ENCODE measurements around the gene CD48.

Gene CD48

DNA sequence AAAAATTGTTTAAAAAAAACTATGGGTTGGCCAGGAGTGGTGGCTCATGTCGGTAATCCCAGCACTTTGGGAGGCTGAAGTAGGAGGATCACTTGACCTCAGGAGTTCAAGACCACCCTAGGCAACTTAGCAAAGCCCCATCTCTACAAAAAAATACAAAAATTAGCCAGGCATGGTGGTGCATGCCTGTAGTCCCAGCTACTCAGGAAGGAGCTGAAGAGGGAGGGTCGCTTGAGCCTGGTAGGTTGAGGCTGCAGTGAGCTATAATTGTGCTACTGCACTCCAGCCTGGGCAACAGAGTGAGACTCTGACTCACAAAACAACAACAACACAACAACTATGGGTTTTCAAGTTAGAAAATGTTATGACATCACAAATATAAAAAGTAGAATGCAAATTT, 43.8 kb upstream of the CD48 start:
- no peaks in the 10 kb centered on the region for H3K9me3 ChIP-seq (ENCODE audit: insufficient read depth, low read depth, low read length)
- H4K20me1 ChIP-seq (ENCODE audit: insufficient read depth, low read length, poor library complexity, severe bottlenecking), result no peaks in the 10 kb centered on the region
- no peaks in the 10 kb centered on the region for H3F3A ChIP-seq (ENCODE audit: low read depth)
- no peaks in the 10 kb centered on the region for H3K79me2 ChIP-seq (ENCODE audit: insufficient read depth, low read length)
- H3K9me2 ChIP-seq (replicated peaks; ENCODE audit: low read depth, low read length), result no peaks in the 10 kb centered on the region
- H3K4me1 ChIP-seq (ENCODE audit: insufficient read depth, low read length, poor library complexity, severe bottlenecking), result no peaks in the 10 kb centered on the region
- TF ChIP-seq, protein P1, sequence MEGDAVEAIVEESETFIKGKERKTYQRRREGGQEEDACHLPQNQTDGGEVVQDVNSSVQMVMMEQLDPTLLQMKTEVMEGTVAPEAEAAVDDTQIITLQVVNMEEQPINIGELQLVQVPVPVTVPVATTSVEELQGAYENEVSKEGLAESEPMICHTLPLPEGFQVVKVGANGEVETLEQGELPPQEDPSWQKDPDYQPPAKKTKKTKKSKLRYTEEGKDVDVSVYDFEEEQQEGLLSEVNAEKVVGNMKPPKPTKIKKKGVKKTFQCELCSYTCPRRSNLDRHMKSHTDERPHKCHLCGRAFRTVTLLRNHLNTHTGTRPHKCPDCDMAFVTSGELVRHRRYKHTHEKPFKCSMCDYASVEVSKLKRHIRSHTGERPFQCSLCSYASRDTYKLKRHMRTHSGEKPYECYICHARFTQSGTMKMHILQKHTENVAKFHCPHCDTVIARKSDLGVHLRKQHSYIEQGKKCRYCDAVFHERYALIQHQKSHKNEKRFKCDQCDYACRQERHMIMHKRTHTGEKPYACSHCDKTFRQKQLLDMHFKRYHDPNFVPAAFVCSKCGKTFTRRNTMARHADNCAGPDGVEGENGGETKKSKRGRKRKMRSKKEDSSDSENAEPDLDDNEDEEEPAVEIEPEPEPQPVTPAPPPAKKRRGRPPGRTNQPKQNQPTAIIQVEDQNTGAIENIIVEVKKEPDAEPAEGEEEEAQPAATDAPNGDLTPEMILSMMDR (conservative IDR thresholded peaks at IDR 0.05; ENCODE audit: low read length), result no peak
- no peak for TF ChIP-seq EZH2phosphoT487 (IDR thresholded peaks at IDR 0.05; ENCODE audit: borderline replicate concordance)
- no peak overlapping the region for H3K4me3 ChIP-seq (ENCODE audit: low read length, poor library complexity, severe bottlenecking)
- no peak overlapping the region for H3K9ac ChIP-seq (ENCODE audit: low read depth, low read length, poor library complexity, severe bottlenecking)
- H3K4me2 ChIP-seq (ENCODE audit: low read depth, low read length, poor library complexity, severe bottlenecking), result no peak overlapping the region
- H3K27me3 ChIP-seq (ENCODE audit: insufficient read depth, low read length, poor library complexity, severe bottlenecking), result no peaks in the 10 kb centered on the region
- H2AFZ ChIP-seq (ENCODE audit: low read length), result no peak overlapping the region
- no peaks in the 10 kb centered on the region for H3K36me3 ChIP-seq (ENCODE audit: insufficient read depth, low read length)

DNA sequence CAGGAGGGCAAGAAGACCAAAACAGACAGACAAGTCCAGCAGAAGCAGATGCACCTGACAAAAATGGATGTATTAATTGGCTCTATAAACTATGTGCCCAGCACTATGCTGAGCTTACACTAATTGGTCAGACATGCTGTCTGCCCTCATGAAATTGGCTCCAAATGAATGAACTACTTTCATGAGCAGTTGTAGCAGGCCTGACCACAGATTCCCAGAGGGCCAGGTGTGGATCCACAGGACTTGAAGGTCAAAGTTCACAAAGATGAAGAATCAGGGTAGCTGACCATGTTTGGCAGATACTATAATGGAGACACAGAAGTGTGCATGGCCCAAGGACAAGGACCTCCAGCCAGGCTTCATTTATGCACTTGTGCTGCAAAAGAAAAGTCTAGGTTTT, 42.0 kb upstream of the CD48 start:
- TF ChIP-seq, protein P1 (conservative IDR thresholded peaks at IDR 0.05; ENCODE audit: low read length), result no peak
- no peak for TF ChIP-seq EZH2phosphoT487 (IDR thresholded peaks at IDR 0.05; ENCODE audit: borderline replicate concordance)
- H2AFZ ChIP-seq (ENCODE audit: low read length), result no peak overlapping the region
- H3K4me3 ChIP-seq (ENCODE audit: low read length, poor library complexity, severe bottlenecking), result no peak overlapping the region
- H3K36me3 ChIP-seq (ENCODE audit: insufficient read depth, low read length), result no peaks in the 10 kb centered on the region
- H3K4me1 ChIP-seq (ENCODE audit: insufficient read depth, low read length, poor library complexity, severe bottlenecking), result no peaks in the 10 kb centered on the region
- H3K9ac ChIP-seq (ENCODE audit: low read depth, low read length, poor library complexity, severe bottlenecking), result no peak overlapping the region
- no peaks in the 10 kb centered on the region for H3K9me2 ChIP-seq (replicated peaks; ENCODE audit: low read depth, low read length)
- H3K4me2 ChIP-seq (ENCODE audit: low read depth, low read length, poor library complexity, severe bottlenecking), result no peak overlapping the region
- no peaks in the 10 kb centered on the region for H4K20me1 ChIP-seq (ENCODE audit: insufficient read depth, low read length, poor library complexity, severe bottlenecking)
- no peaks in the 10 kb centered on the region for H3F3A ChIP-seq (ENCODE audit: low read depth)
- no peaks in the 10 kb centered on the region for H3K9me3 ChIP-seq (ENCODE audit: insufficient read depth, low read depth, low read length)
- no peaks in the 10 kb centered on the region for H3K27me3 ChIP-seq (ENCODE audit: insufficient read depth, low read length, poor library complexity, severe bottlenecking)
- H3K79me2 ChIP-seq (ENCODE audit: insufficient read depth, low read length), result no peaks in the 10 kb centered on the region

DNA sequence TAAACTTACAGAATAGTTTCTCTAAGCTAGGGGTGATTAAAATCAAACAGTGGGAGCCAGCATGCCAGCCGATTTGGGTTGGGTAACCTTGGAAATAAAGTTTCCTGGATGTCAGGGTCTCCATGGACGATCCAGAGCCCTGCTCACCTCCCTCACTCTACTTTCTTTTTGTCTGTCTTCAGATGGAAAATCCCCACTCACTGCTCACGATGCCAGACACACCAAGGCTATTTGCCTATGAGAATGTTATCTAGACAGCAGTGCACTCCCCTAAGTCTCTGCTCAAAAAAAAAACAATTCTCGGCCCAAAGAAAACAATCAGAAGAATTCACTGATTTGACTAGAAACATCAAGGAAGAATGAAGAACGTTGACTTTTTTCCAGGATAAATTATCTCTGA, 41.3 kb upstream of the CD48 start:
- no peaks in the 10 kb centered on the region for H3F3A ChIP-seq (ENCODE audit: low read depth)
- no peak overlapping the region for H3K9ac ChIP-seq (ENCODE audit: low read depth, low read length, poor library complexity, severe bottlenecking)
- no peak overlapping the region for H2AFZ ChIP-seq (ENCODE audit: low read length)
- no peak overlapping the region for H3K4me2 ChIP-seq (ENCODE audit: low read depth, low read length, poor library complexity, severe bottlenecking)
- H3K27me3 ChIP-seq (ENCODE audit: insufficient read depth, low read length, poor library complexity, severe bottlenecking), result no peaks in the 10 kb centered on the region
- H3K36me3 ChIP-seq (ENCODE audit: insufficient read depth, low read length), result no peaks in the 10 kb centered on the region
- TF ChIP-seq EZH2phosphoT487 (IDR thresholded peaks at IDR 0.05; ENCODE audit: borderline replicate concordance), result no peak
- TF ChIP-seq, protein P1 (conservative IDR thresholded peaks at IDR 0.05; ENCODE audit: low read length), result no peak
- no peaks in the 10 kb centered on the region for H3K4me1 ChIP-seq (ENCODE audit: insufficient read depth, low read length, poor library complexity, severe bottlenecking)
- H4K20me1 ChIP-seq (ENCODE audit: insufficient read depth, low read length, poor library complexity, severe bottlenecking), result no peaks in the 10 kb centered on the region
- no peaks in the 10 kb centered on the region for H3K9me3 ChIP-seq (ENCODE audit: insufficient read depth, low read depth, low read length)
- H3K4me3 ChIP-seq (ENCODE audit: low read length, poor library complexity, severe bottlenecking), result no peak overlapping the region
- no peaks in the 10 kb centered on the region for H3K9me2 ChIP-seq (replicated peaks; ENCODE audit: low read depth, low read length)
- no peaks in the 10 kb centered on the region for H3K79me2 ChIP-seq (ENCODE audit: insufficient read depth, low read length)
